ENCODE results near the gene IDE.

GRCh38 chr10:92486637-92487036 is 87.3 kb downstream of the IDE start:
- TF ChIP-seq POLR2A (IDR thresholded peaks at IDR 0.05) (no peak), CTCF (IDR thresholded peaks at IDR 0.05) (no peak), POLR2AphosphoS5 (IDR thresholded peaks at IDR 0.05) (no peak)

Data from prostate gland (tissue), 2 donors.